GM23338 (cell line): ENCODE measurements around the gene MT1B. TPM values are rescaled to one million over a fixed set of nuclear protein-coding genes. Genes with fewer than 3 reads are reported as not detected.

Experiments used
- ATAC-seq: fragments of 200-7000 bp; cut with Tn5 transposase; 3 replicates; pipeline ENCODE4 v1.9.1; 2020
- DNase-seq: peaks from one replicate; pipeline ENCODE4 v3.0.0-alpha.2; 2015; ENCODE audit warnings: low spot score
- H2AFZ ChIP-seq: fragments of 200-600 bp; sonication (generic); 2 replicates; pipeline ENCODE4 v1.8.0; 2016; ENCODE audit warnings: antibody characterized with exemption, mild to moderate bottlenecking, moderate library complexity
- H3F3A ChIP-seq: fragments of 200-600 bp; sonication (generic); replicated peaks from 2 replicates; pipeline ENCODE4 v1.8.0; 2017; ENCODE audit warnings: antibody characterized with exemption, mixed run types, low read depth
- H3K27ac ChIP-seq: fragments of 200-600 bp; sonication (generic); 2 replicates; pipeline ENCODE4 v1.6.1; 2016; ENCODE audit warnings: low read depth
- H3K27me3 ChIP-seq: fragments of 200-600 bp; sonication (generic); 2 replicates; pipeline ENCODE4 v1.8.0; 2016; ENCODE audit warnings: mild to moderate bottlenecking, mixed run types, moderate library complexity; ENCODE audit not compliant: insufficient read depth
- H3K36me3 ChIP-seq: fragments of 200-600 bp; sonication (generic); 2 replicates; pipeline ENCODE4 v1.8.0; 2016; ENCODE audit warnings: mild to moderate bottlenecking; ENCODE audit not compliant: insufficient read depth
- H3K4me1 ChIP-seq: fragments of 200-600 bp; sonication (generic); 2 replicates; pipeline ENCODE4 v1.8.0; 2016; ENCODE audit warnings: mild to moderate bottlenecking, moderate library complexity; ENCODE audit not compliant: insufficient read depth
- H3K4me2 ChIP-seq: fragments of 200-600 bp; sonication (generic); 2 replicates; pipeline ENCODE4 v1.7.1; 2017; ENCODE audit warnings: mixed run types
- H3K4me3 ChIP-seq: fragments of 200-600 bp; sonication (generic); 2 replicates; pipeline ENCODE4 v1.6.1; 2016; ENCODE audit warnings: mixed run types
- H3K79me2 ChIP-seq: fragments of 200-600 bp; sonication (generic); replicated peaks from 2 replicates; pipeline ENCODE4 v1.8.0; 2017; ENCODE audit warnings: mild to moderate bottlenecking; ENCODE audit not compliant: insufficient read depth
- H3K9me2 ChIP-seq: fragments of 200-600 bp; sonication (generic); 2 replicates; pipeline ENCODE4 v1.8.0; 2017; ENCODE audit not compliant: insufficient read depth
- H4K20me1 ChIP-seq: fragments of 200-600 bp; sonication (generic); replicated peaks from 2 replicates; pipeline ENCODE4 v1.8.0; 2017; ENCODE audit warnings: mild to moderate bottlenecking; ENCODE audit not compliant: insufficient read depth
- H3K27ac Mint-ChIP-seq: 2 replicates; pipeline ENCODE4 v1.8.0; 2020; ENCODE audit warnings: inconsistent platforms, mild to moderate bottlenecking, moderate library complexity, mixed read lengths
- H3K27me3 Mint-ChIP-seq: 3 replicates; pipeline ENCODE4 v1.8.0; 2022; ENCODE audit warnings: low read depth, mild to moderate bottlenecking, moderate library complexity, mixed read lengths, inconsistent platforms; ENCODE audit not compliant: insufficient read depth, poor library complexity
- H3K36me3 Mint-ChIP-seq: 3 replicates; pipeline ENCODE4 v1.8.0; 2021; ENCODE audit warnings: low read depth, mild to moderate bottlenecking, inconsistent platforms, moderate library complexity, mixed read lengths
- H3K4me1 Mint-ChIP-seq: 3 replicates; pipeline ENCODE4 v1.8.0; 2020; ENCODE audit warnings: mild to moderate bottlenecking, inconsistent platforms, mixed read lengths
- H3K4me3 Mint-ChIP-seq: 3 replicates; pipeline ENCODE4 v1.8.0; 2021; ENCODE audit warnings: moderate library complexity, mild to moderate bottlenecking, inconsistent platforms, mixed read lengths
- H3K9me3 Mint-ChIP-seq: 3 replicates; pipeline ENCODE4 v1.8.0; 2020; ENCODE audit warnings: moderate library complexity, mild to moderate bottlenecking, inconsistent platforms, mixed read lengths
- CREB1 ChIP-seq: fragments of 250-450 bp; sonication (Bioruptor Pico); IDR thresholded peaks from 2 replicates; pipeline ENCODE4 v1.5.0; 2020; ENCODE audit warnings: low read depth, mild to moderate bottlenecking, moderate library complexity
- CTCF ChIP-seq, 2 experiments: fragments of 200-600 bp in 1 of 2; sonication (generic) in 1 of 2; conservative IDR thresholded peaks; 2 replicates each; pipeline versions ENCODE4 v1.5.1 to v1.6.1; 2016 to 2017; ENCODE audit warnings: antibody characterized with exemption in 2 of 2, low read depth in 2 of 2, mild to moderate bottlenecking in 2 of 2, moderate library complexity in 1 of 2
- ETS1 ChIP-seq: IDR thresholded peaks from 2 replicates; pipeline ENCODE4 v1.6.1; 2016; ENCODE audit warnings: antibody characterized with exemption
- EZH2 ChIP-seq: fragments of 200-600 bp; sonication (generic); IDR thresholded peaks from one replicate; pipeline ENCODE4 v1.8.0; 2017; ENCODE audit warnings: antibody characterized with exemption, mild to moderate bottlenecking, low read depth; ENCODE audit not compliant: unreplicated experiment
- EZH2phosphoT487 ChIP-seq: fragments of 200-600 bp; sonication (generic); IDR thresholded peaks from one replicate; pipeline ENCODE4 v1.8.1; 2018; ENCODE audit warnings: antibody characterized with exemption; ENCODE audit not compliant: unreplicated experiment
- JUNB ChIP-seq: IDR thresholded peaks from one replicate; pipeline ENCODE4 v1.6.1; 2016; ENCODE audit warnings: antibody characterized with exemption; ENCODE audit not compliant: unreplicated experiment
- NANOG ChIP-seq: IDR thresholded peaks from 2 replicates; pipeline ENCODE4 v1.6.1; 2016; ENCODE audit warnings: antibody characterized with exemption, borderline replicate concordance
- POLR2AphosphoS5 ChIP-seq: IDR thresholded peaks from 2 replicates; pipeline ENCODE4 v1.6.1; 2016; ENCODE audit warnings: antibody characterized with exemption, low read depth
- STAT1 ChIP-seq: IDR thresholded peaks from one replicate; pipeline ENCODE4 v1.6.1; 2016; ENCODE audit warnings: antibody characterized with exemption; ENCODE audit not compliant: unreplicated experiment
- ZNF114 ChIP-seq: fragments of 250-450 bp; sonication (Bioruptor Pico); IDR thresholded peaks from 2 replicates; pipeline ENCODE4 v1.5.0; 2020; ENCODE audit warnings: mild to moderate bottlenecking, moderate library complexity
- ZNF331 ChIP-seq: fragments of 250-450 bp; sonication (Bioruptor Pico); IDR thresholded peaks from 2 replicates; pipeline ENCODE4 v1.5.0; 2020; ENCODE audit warnings: low read depth, mild to moderate bottlenecking, moderate library complexity
- ZNF462 ChIP-seq: fragments of 250-450 bp; sonication (Bioruptor Pico); IDR thresholded peaks from 2 replicates; pipeline ENCODE4 v1.5.0; 2020; ENCODE audit warnings: mild to moderate bottlenecking, moderate library complexity
- polyA plus RNA-seq: library from polyadenylated mRNA; unstranded; fragments of >200 nt; fragmentation: Nextera tagmentation; extraction: Ambion mirVana; gene quantifications from 2 replicates; pipeline ENCODE4 v1.2.1, GENCODE V29; 2016
- total RNA-seq: library from RNA; depleted of rRNA; stranded (reverse); fragments of >200 nt; shearing (Covaris generic); gene quantifications from 2 replicates; pipeline ENCODE4 v1.2.3, GENCODE V29; 2014
- TF ChIP-seq, protein P1 (sequence below): IDR thresholded peaks from one replicate; pipeline ENCODE4 v1.6.1; 2018; ENCODE audit warnings: antibody characterized with exemption; ENCODE audit not compliant: unreplicated experiment

MT1B gene
- total and polyA plus RNA-seq, 2 experiments from 2014 or later, result not detected

DNA sequence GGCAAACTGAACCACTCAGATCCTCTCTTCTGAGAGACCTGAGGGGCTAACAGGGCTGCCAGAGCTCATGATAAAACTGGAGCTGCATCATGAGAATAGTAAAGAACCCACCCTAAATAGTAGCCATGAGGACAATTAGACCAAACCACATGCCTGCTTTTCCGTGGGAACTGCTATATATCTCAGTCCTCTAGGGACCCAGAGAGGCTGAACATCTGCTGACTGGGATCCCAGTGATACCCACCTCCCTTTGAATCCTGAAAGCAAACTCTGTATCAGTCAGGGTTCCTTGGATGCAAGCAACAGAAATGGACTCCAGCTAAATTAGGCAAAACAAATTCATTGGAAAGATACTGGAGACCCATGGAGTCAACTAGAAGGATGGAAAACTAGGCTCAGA is 37.1 kb downstream of the MT1B start:
- H4K20me1 ChIP-seq, result no peaks in the 10 kb centered on the region
- TF ChIP-seq CREB1 (CRISPR knock-in tag) (no peak), ZNF331 (no peak), JUNB (no peak), ZNF114 (CRISPR knock-in tag) (no peak), EZH2 (no peak), CTCF (conservative IDR thresholded peaks at IDR 0.05; ENCODE audit: low read depth in 2 of 2) (no peak), ETS1 (no peak), POLR2AphosphoS5 (no peak), STAT1 (no peak), EZH2phosphoT487 (no peak), NANOG (no peak), ZNF462 (CRISPR knock-in tag) (no peak)
- TF ChIP-seq, protein P1, sequence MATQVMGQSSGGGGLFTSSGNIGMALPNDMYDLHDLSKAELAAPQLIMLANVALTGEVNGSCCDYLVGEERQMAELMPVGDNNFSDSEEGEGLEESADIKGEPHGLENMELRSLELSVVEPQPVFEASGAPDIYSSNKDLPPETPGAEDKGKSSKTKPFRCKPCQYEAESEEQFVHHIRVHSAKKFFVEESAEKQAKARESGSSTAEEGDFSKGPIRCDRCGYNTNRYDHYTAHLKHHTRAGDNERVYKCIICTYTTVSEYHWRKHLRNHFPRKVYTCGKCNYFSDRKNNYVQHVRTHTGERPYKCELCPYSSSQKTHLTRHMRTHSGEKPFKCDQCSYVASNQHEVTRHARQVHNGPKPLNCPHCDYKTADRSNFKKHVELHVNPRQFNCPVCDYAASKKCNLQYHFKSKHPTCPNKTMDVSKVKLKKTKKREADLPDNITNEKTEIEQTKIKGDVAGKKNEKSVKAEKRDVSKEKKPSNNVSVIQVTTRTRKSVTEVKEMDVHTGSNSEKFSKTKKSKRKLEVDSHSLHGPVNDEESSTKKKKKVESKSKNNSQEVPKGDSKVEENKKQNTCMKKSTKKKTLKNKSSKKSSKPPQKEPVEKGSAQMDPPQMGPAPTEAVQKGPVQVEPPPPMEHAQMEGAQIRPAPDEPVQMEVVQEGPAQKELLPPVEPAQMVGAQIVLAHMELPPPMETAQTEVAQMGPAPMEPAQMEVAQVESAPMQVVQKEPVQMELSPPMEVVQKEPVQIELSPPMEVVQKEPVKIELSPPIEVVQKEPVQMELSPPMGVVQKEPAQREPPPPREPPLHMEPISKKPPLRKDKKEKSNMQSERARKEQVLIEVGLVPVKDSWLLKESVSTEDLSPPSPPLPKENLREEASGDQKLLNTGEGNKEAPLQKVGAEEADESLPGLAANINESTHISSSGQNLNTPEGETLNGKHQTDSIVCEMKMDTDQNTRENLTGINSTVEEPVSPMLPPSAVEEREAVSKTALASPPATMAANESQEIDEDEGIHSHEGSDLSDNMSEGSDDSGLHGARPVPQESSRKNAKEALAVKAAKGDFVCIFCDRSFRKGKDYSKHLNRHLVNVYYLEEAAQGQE, result no peak
- H3K79me2 ChIP-seq, result no peaks in the 10 kb centered on the region
- Mint-ChIP-seq H3K27me3 (peaks cover 15% of the 10 kb centered on the region), H3K9me3 (peaks cover 11% of the 10 kb centered on the region; the same call in 2 of the 3 replicates), H3K4me3 (no peak overlapping the region), H3K36me3 (peaks cover 31% of the 10 kb centered on the region), H3K27ac (no peak overlapping the region), H3K4me1 (peaks cover 15% of the 10 kb centered on the region)
- H3K4me1 ChIP-seq, result peaks cover 7% of the 10 kb centered on the region; the same call in 1 of the 2 replicates
- no peaks in the 10 kb centered on the region for H3K36me3 ChIP-seq
- H3F3A ChIP-seq, result no peaks in the 10 kb centered on the region
- H3K4me2 ChIP-seq, result no peak overlapping the region
- peak; percentile 47; the same call in 2 of the 3 replicates for ATAC-seq
- no peak overlapping the region for H2AFZ ChIP-seq
- H3K9me2 ChIP-seq, result no peaks in the 10 kb centered on the region
- H3K4me3 ChIP-seq, result no peak overlapping the region
- no peaks in the 10 kb centered on the region for H3K27me3 ChIP-seq
- no peak for DNase-seq
- no peak overlapping the region for H3K27ac ChIP-seq
